SK-N-SH treated with all-trans-retinoic acid at 6 μM for 48 hours (cell line): ENCODE results near the gene PSMD7.

ENCODE experiments used
- ARNTL ChIP-seq: fragments of 450-650 bp; formaldehyde crosslinking; IDR thresholded peaks from 2 replicates; pipeline ENCODE4 v1.5.0; 2020; ENCODE audit warnings: low read depth, mild to moderate bottlenecking, moderate library complexity, borderline replicate concordance
- BACH2 ChIP-seq: fragments of 250-450 bp; sonication (Bioruptor Pico); IDR thresholded peaks from 2 replicates; pipeline ENCODE4 v1.9.0; 2021; ENCODE audit warnings: mild to moderate bottlenecking, borderline replicate concordance
- CREB5 ChIP-seq: fragments of 250-450 bp; sonication (Bioruptor Pico); IDR thresholded peaks from 2 replicates; pipeline ENCODE4 v1.5.1; 2020; ENCODE audit warnings: low read depth, mild to moderate bottlenecking, moderate library complexity
- ESRRG ChIP-seq: fragments of 250-450 bp; sonication (Bioruptor Pico); IDR thresholded peaks from 2 replicates; pipeline ENCODE4 v1.6.1; 2021; ENCODE audit warnings: mild to moderate bottlenecking
- GLIS3 ChIP-seq: fragments of 250-450 bp; sonication (Bioruptor Pico); IDR thresholded peaks from 2 replicates; pipeline ENCODE4 v1.5.0; 2020; ENCODE audit warnings: mild to moderate bottlenecking, moderate library complexity
- ISL1 ChIP-seq: fragments of 250-450 bp; sonication (Bioruptor Pico); IDR thresholded peaks from 2 replicates; pipeline ENCODE4 v2.1.2; 2022; ENCODE audit warnings: mild to moderate bottlenecking, moderate library complexity
- OSR1 ChIP-seq: fragments of 250-450 bp; sonication (Bioruptor Pico); IDR thresholded peaks from 2 replicates; pipeline ENCODE4 v1.8.0; 2022; ENCODE audit warnings: moderate library complexity, mild to moderate bottlenecking, inconsistent platforms
- PATZ1 ChIP-seq: fragments of 250-450 bp; sonication (Bioruptor Pico); IDR thresholded peaks from 2 replicates; pipeline ENCODE4 v1.8.0; 2020; ENCODE audit warnings: mild to moderate bottlenecking, moderate library complexity, borderline replicate concordance
- RARB ChIP-seq: fragments of 250-450 bp; sonication (Bioruptor Pico); IDR thresholded peaks from 2 replicates; pipeline ENCODE4 v1.8.0; 2021; ENCODE audit warnings: mild to moderate bottlenecking, moderate library complexity
- TCF4 ChIP-seq: fragments of 250-450 bp; sonication (Bioruptor Pico); IDR thresholded peaks from 2 replicates; pipeline ENCODE4 v1.8.0; 2021; ENCODE audit warnings: mild to moderate bottlenecking, moderate library complexity, borderline replicate concordance
- TSHZ2 ChIP-seq: fragments of 250-450 bp; sonication (Bioruptor Pico); IDR thresholded peaks from 2 replicates; pipeline ENCODE4 v1.5.0; 2020; ENCODE audit warnings: mild to moderate bottlenecking, moderate library complexity
- ZFP30 ChIP-seq: fragments of 450-650 bp; formaldehyde crosslinking; IDR thresholded peaks from 2 replicates; pipeline ENCODE4 v1.5.0; 2022; ENCODE audit warnings: mild to moderate bottlenecking, moderate library complexity
- ZNF565 ChIP-seq: fragments of 450-650 bp; formaldehyde crosslinking; conservative IDR thresholded peaks from 2 replicates; pipeline ENCODE4 v1.5.0; 2020; ENCODE audit warnings: low read depth, mild to moderate bottlenecking, moderate library complexity

GRCh38 chr16:74257061-74257460 is 39.6 kb upstream of the PSMD7 start:
- TF ChIP-seq GLIS3 (no peak), PATZ1 (CRISPR knock-in tag) (no peak), ZFP30 (no peak), OSR1 (CRISPR knock-in tag) (no peak), TCF4 (CRISPR knock-in tag) (no peak), TSHZ2 (no peak), ESRRG (CRISPR knock-in tag) (no peak), ISL1 (CRISPR knock-in tag) (no peak), ARNTL (no peak), RARB (CRISPR knock-in tag) (no peak), CREB5 (no peak), ZNF565 (CRISPR knock-in tag) (no peak), BACH2 (CRISPR knock-in tag) (no peak)
